Measurements from ENCODE around the gene SPI1. TPM values are rescaled to one million over a fixed set of nuclear protein-coding genes. Genes with fewer than 3 reads are reported as not detected.
"Not testable (repeated sequence)": the region's sequence is repeated elsewhere in the genome, so short reads cannot be mapped to it uniquely, and the experiment has no call there.

The SPI1 gene
- total RNA-seq, 1 donor from 2014 or later, result 5.0 TPM

GRCh38 chr11:47340010-47340409 is 38.3 kb downstream of the SPI1 start:
- no peak for DNase-seq

- DNase-seq, result no peak
Observed at GRCh38 chr11:47338396-47339241, 39.7 kb downstream of the SPI1 start.

GRCh38 chr11:47337229-47337924 is 41.0 kb downstream of the SPI1 start:
- DNase-seq, result no peak

GRCh38 chr11:47336595-47336994 is 41.8 kb downstream of the SPI1 start:
- no peak for DNase-seq

GRCh38 chr11:47335733-47336132 is 42.6 kb downstream of the SPI1 start:
- no peak for DNase-seq

- DNase-seq, result not testable (repeated sequence)
Observed at GRCh38 chr11:47334699-47335411, 43.5 kb downstream of the SPI1 start.

- DNase-seq, result no peak
Observed at GRCh38 chr11:47333886-47334443, 44.4 kb downstream of the SPI1 start.

- no peak for DNase-seq
Observed at GRCh38 chr11:47333526-47333845, 44.9 kb downstream of the SPI1 start.

- no peak for DNase-seq
Observed at GRCh38 chr11:47332791-47333525, 45.4 kb downstream of the SPI1 start.

GRCh38 chr11:47332303-47332711 is 46.0 kb downstream of the SPI1 start:
- no peak for DNase-seq

- no peak for DNase-seq
Observed at GRCh38 chr11:47331454-47332302, 46.7 kb downstream of the SPI1 start.

- peak; percentile 54 for DNase-seq
Observed at GRCh38 chr11:47329987-47330931, 48.1 kb downstream of the SPI1 start.

GRCh38 chr11:47329431-47329986 is 48.8 kb downstream of the SPI1 start:
- DNase-seq, result no peak

- no peak for DNase-seq
Observed at GRCh38 chr11:47328449-47329390, 49.6 kb downstream of the SPI1 start.

GRCh38 chr11:47327949-47328348 is 50.4 kb downstream of the SPI1 start:
- no peak for DNase-seq

- no peak for DNase-seq
Observed at GRCh38 chr11:47327025-47327424, 51.3 kb downstream of the SPI1 start.

GRCh38 chr11:47326198-47326597 is 52.1 kb downstream of the SPI1 start:
- no peak for DNase-seq
